Activated CD8-positive, alpha-beta memory T cell treated with anti-CD3 and anti-CD28 coated beads, Interleukin-2, amount 50 U/mL, for 1 hour (primary cell): ENCODE results near the gene CADM3.

Experiments
- DNase-seq: peaks from one replicate; pipeline ENCODE4 v3.0.0-alpha.2; 2020; ENCODE audit errors: extremely low read depth

The CADM3 gene

DNA sequence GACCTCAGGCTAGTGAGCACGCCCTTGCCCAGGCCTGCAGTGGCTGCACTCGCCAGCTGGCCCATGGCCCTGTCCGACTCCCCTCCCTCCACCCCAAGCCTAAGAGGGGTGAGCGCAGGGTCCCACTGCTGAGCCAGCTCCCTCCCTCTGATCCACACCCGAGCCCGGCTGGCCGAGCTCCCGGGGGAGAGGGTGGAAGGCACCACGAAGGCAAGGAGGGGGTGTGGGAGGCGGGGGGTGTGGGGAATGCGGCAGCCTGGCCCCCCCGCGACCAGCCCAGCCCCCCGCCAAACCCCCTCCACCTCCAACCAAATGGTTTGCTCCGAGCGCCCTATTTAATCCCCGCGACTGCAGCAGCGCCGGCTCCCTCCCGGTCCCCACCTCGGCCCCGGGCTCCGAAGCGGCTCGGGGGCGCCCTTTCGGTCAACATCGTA is at the start of gene CADM3:
TSS of gene CADM3 (plus strand) at position 362 of the 434 bp plus-strand sequence. CDS start 151 bp downstream, outside the sequence.
- no peak for DNase-seq

GRCh38 chr1:159122005-159122621 is 49.3 kb upstream of the CADM3 start:
- no peak for DNase-seq

DNA sequence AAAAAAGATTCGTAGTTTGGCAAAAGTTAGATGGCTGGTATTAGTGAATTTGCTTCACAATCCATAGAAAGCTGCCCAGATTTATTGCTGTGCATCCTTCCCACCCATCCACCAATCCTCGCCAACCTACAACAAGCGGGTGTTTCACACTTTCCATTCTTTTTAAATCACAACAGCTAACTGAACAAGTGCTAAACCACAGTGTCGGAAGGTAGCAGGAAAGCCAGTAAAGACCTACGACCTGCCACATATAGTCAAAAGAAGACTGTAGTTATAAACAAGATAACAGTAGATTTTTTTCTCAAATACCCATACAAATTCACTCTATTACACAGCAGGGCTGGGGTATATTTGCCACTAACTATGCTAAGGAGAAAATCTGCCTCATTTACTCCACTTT is 47.8 kb upstream of the CADM3 start:
- no peak for DNase-seq

DNA sequence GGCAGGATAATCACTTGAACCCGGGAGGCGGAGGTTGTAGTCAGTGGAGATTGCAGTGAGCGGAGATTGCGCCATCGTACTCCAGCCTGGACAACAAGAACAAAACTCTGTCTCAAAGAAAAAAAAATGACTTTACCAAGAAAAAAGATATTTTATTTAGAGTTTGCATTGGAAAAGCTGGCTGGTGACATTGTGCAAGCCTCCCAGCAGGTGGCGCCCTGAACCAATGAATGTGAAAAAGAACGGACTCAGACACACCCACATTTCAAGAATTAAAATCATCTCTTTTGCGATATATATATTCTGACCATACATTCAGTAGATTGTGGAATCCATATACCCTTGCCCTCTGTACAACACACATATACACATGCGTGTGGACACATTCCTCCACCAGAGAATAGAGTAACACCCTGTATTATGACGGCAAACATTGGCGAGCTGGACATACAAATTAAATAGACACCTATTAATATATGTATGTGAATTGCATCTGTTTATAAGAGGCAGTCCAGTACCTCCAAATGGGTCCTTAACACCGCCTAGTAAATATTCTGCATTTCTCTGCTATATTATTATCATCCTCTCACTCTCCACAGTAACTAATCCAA is 39.0 kb upstream of the CADM3 start:
- peak; percentile 23 for DNase-seq

GRCh38 chr1:159140474-159140873 is 30.9 kb upstream of the CADM3 start:
- no peak for DNase-seq

- no peak for DNase-seq
These were observed 29.6 kb upstream of the CADM3 start for GRCh38 chr1:159141584-159142390.

DNA sequence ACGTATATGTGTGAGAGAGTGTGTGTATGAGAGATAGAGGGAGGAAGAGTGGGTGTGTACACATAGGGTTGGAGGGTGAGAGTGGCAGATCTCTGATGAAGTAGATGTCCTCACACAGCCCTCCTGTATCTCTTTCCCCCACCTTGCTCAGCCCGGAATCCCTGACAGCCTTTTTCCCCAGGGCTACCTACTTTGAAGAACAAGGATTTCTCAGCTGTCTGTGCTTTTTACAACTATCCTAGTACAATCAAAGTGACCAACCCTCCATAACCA is 29.1 kb upstream of the CADM3 start:
- no peak for DNase-seq

GRCh38 chr1:159142726-159143510 is 28.5 kb upstream of the CADM3 start:
- DNase-seq: no peak

DNA sequence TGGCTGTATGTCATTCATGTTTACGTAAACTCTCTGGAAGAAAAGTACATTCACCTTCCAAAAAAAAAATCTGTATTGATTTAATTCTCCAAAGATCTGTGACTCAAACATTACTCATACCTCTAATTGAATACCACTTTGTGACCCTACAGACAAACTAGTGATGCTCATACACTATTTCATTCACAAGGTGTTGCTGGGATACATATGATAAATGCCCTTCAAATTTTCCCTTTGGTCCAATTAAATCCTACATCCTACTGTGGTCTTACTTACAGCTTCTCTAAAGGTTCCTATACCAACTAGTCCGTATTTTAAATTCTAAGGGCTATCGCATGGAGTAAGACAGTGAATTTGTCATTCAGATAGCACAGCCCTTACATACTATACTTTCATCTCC is 26.8 kb upstream of the CADM3 start:
- DNase-seq: no peak

GRCh38 chr1:159146980-159147379 is 24.4 kb upstream of the CADM3 start:
- DNase-seq: no peak

DNA sequence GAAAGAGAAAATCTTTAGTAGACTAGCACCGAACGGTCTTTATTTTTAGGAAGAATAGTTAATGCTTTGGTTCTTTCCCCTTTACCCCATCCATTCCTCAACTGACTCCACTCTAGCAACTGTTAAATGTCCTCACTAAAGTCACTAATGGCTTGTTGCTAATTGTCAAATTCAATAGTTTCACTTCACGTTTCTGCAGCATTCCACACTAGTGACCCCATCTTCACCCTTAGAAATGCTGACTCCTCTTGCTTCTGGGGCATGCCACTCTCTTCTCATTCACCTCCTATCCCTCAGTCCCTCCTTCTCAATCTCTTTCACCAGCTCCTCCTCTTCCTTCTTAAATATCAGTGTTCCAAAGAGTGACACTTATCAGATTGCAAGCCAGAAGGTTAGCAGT is 19.4 kb upstream of the CADM3 start:
- DNase-seq: no peak

GRCh38 chr1:159161001-159161718 is 10.3 kb upstream of the CADM3 start:
- DNase-seq: peak; percentile 12

DNA sequence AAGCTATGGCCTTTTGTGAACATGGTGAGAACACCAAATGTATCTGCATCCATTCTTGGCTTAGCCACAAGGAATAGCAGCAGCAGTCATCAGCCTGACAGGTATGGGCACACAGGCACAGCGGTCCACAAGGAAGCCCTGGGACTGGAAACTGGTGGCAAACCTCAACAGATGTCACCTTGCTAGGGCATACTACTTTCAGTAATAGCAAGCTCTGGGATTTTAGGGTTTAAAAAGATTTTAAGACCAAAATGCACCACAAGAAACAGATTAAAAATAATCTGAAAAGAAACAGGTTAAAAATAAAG is 9.7 kb upstream of the CADM3 start:
- no peak for DNase-seq

- DNase-seq: no peak
These were observed 8.7 kb upstream of the CADM3 start for GRCh38 chr1:159162516-159163265.

DNA sequence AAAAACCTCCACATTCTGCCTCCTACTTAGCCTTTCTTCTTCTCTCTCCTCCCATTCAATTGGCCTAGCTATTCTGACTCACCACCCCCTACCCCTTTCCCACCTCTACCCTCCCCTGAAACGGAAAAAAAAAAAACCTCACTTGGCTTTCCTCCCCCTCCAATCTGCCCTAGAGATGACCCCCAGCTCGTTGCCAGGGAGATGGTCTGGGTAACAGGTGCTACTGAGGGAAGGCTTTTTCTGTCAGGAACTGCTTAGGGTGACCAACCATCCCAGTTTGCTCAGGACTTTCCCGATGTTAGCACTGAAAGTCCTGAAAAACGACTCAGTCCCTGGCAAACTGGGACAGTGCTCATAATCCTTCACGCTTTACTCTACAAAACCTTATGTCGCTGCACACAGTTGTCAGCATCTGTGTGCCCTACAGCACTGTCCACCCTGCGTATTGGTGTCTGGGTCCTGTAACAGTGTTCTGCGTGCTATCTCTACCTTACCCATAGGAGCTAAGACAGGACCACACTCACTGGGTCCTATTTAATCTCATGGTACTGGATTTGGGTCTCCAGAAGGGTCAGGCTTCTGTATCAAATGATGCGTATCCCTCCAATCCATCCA is 7.7 kb upstream of the CADM3 start:
- DNase-seq: no peak

DNA sequence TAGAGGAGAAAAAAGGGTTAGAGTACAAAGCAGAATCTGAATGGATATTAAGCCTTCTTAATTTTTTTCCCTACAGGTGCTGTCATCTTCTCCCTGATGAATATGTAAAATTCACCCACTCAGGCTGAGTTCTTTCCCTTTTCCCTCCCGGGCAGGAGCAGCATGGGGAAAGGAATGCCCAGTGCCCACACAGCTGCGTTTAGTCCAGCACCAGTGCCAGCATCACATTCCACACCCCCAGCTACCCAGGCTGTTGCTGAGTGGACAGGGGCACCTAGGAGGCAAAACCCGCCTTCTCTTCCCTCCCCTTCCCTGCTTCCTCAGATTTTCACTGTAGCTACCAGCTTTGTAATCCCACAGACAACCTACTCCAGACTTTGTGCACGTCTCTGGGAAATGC is 3.4 kb upstream of the CADM3 start:
- no peak for DNase-seq

DNA sequence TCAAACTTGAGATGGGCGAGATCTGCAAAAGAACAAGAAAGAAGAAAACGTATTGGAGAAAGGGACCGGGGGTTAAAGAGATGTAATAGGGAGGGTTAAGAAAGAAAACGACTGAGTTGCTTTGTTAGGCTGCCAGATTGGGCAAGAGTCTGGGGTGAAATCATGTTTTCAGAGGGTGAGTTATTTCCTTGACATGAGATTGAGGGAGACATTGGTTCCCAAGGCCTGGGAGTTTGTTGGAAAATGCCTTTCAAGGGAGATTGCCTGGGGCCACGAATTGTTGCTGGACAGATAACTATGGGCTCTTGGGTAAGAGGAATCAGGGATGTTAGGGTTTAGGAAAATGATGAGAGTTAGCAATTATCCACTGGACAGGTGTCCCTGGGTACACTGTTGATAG is 776 bp upstream of the CADM3 start:
- DNase-seq: no peak

DNA sequence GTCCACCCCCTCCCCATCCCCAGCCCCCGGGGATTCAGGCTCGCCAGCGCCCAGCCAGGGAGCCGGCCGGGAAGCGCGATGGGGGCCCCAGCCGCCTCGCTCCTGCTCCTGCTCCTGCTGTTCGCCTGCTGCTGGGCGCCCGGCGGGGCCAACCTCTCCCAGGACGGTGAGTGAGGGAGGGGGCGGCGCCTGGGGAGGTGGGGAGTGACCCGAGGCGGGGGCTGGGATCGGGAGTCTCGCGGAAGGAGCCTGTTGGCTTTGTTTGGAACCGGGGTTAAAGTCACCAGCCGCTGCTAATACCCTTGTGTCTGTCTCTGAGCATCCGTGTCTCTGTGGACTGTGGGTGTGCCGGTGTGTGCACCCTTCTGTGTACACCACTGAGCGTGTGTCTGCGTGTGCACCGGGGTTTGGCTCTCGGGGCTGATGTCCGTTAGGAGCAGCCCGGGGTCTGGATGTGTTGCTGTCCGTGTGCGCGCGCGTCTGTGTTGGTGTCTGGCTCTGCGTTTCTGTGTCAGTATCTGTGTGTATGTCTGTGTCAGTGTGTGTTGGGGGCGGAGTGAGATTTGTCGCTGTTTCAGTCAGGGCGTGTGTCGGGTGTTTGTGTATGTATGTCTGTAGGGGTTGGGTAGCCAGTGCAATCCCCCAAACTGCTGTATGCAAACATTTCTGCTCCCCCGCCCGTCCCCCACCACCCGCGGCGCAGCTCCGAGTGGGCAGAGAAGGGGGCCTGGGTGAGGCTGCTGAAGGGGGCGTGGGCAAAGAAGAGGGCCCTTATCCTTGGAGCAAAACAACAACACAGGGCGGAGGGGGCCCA is 480 bp downstream of the CADM3 start:
- DNase-seq: no peak

- DNase-seq: no peak
These were observed 1.3 kb downstream of the CADM3 start for GRCh38 chr1:159172614-159173291.
